Measurements from ENCODE around the gene HAX1.

GRCh38 chr1:154258784-154259183 lies 13.6 kb upstream of the HAX1 start:
- TF ChIP-seq CTCF (IDR thresholded peaks at IDR 0.05; ENCODE audit: poor library complexity) (no peak), EZH2 (IDR thresholded peaks at IDR 0.05; ENCODE audit: borderline replicate concordance) (no peak)
